ENCODE measurements around the gene AKAP13.

Gene AKAP13

DNA sequence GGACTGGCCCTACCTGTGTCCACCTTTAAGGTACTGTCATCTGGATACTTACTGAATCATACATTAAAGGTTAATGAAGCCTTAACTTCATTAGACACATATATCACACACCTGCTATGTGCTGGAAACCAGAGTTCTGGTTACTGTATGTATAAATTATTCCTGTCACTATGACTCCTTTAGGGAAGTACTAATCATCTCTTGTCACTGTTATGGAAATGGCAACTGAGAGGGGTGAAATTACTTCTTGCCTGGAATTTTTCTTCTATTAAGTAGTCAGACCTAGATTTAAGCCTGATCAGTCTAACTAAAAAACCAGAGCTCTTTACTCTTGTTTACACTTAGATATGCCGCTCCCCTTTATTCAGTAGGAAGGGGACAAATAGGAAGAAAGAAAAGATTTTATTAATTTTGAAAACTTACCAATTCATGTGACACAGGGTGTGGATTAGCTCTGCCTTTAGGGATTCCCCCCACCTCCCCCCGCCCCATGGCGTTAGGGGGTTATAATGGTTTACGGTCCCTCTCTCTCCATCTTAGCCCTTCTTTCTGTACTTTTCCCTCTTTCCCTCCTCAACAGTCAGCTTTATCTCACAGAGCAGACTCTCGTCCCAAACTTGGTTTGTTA is 261.8 kb downstream of the AKAP13 start:
- no peak overlapping the region for H3K4me2 ChIP-seq (ENCODE audit: low read depth, low read length, poor library complexity, severe bottlenecking)
- H3K79me2 ChIP-seq (ENCODE audit: insufficient read depth, low read length) = peaks cover 28% of the 10 kb centered on the region; the same call in 1 of the 2 replicates
- H3F3A ChIP-seq (ENCODE audit: insufficient read depth) = no peaks in the 10 kb centered on the region
- H3K27me3 ChIP-seq (ENCODE audit: low read length) = no peaks in the 10 kb centered on the region
- no peak overlapping the region for H3K9ac ChIP-seq (ENCODE audit: low read length)
- H3K36me3 ChIP-seq (ENCODE audit: low read length) = peaks cover 62% of the 10 kb centered on the region
- H4K20me1 ChIP-seq (ENCODE audit: low read depth, low read length) = no peaks in the 10 kb centered on the region
- no peaks in the 10 kb centered on the region for H3K9me2 ChIP-seq (replicated peaks; ENCODE audit: insufficient read depth, low read length)
- H2AFZ ChIP-seq (ENCODE audit: low read depth, low read length, severe bottlenecking) = no peak overlapping the region
- H3K27ac ChIP-seq (ENCODE audit: low read depth, low read length) = no peak overlapping the region
- H3K9me3 ChIP-seq (ENCODE audit: insufficient read depth, low read length) = no peaks in the 10 kb centered on the region
- TF ChIP-seq, protein P1, sequence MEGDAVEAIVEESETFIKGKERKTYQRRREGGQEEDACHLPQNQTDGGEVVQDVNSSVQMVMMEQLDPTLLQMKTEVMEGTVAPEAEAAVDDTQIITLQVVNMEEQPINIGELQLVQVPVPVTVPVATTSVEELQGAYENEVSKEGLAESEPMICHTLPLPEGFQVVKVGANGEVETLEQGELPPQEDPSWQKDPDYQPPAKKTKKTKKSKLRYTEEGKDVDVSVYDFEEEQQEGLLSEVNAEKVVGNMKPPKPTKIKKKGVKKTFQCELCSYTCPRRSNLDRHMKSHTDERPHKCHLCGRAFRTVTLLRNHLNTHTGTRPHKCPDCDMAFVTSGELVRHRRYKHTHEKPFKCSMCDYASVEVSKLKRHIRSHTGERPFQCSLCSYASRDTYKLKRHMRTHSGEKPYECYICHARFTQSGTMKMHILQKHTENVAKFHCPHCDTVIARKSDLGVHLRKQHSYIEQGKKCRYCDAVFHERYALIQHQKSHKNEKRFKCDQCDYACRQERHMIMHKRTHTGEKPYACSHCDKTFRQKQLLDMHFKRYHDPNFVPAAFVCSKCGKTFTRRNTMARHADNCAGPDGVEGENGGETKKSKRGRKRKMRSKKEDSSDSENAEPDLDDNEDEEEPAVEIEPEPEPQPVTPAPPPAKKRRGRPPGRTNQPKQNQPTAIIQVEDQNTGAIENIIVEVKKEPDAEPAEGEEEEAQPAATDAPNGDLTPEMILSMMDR (IDR thresholded peaks at IDR 0.05; ENCODE audit: insufficient read depth, low read length, poor library complexity, severe bottlenecking) = no peak
- no peak for TF ChIP-seq EZH2phosphoT487 (conservative IDR thresholded peaks at IDR 0.05; ENCODE audit: low read length)
- no peak overlapping the region for H3K4me3 ChIP-seq (ENCODE audit: insufficient read depth, low read length, poor library complexity, severe bottlenecking)

DNA sequence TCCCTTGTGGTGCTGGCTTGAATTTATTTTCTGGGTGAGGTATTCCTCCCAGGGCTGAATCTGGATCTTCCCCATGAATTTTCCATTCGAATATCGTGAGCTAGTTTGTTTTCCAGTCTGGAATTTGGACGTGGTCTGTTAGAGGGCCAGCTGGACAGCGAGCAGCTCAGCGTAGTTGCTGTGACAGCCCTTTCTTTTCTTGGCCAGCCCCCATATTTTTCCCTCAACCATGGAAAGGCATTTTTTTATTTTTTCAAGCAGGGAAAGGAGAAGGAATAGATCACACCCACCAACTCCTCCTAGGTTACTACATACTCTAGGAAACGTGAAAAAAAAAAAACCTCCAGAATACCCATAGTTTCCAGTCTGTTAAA is 262.3 kb downstream of the AKAP13 start:
- Histone ChIP-seq H3K4me3 (ENCODE audit: insufficient read depth, low read length, poor library complexity, severe bottlenecking) (no peak overlapping the region), H3K36me3 (ENCODE audit: low read length) (peaks cover 62% of the 10 kb centered on the region), H3K9ac (ENCODE audit: low read length) (no peak overlapping the region), H2AFZ (ENCODE audit: low read depth, low read length, severe bottlenecking) (no peak overlapping the region), H3K9me3 (ENCODE audit: insufficient read depth, low read length) (no peaks in the 10 kb centered on the region), H3K27ac (ENCODE audit: low read depth, low read length) (no peak overlapping the region), H4K20me1 (ENCODE audit: low read depth, low read length) (no peaks in the 10 kb centered on the region), H3F3A (ENCODE audit: insufficient read depth) (no peaks in the 10 kb centered on the region), H3K4me2 (ENCODE audit: low read depth, low read length, poor library complexity, severe bottlenecking) (no peak overlapping the region), H3K27me3 (ENCODE audit: low read length) (no peaks in the 10 kb centered on the region), H3K9me2 (replicated peaks; ENCODE audit: insufficient read depth, low read length) (no peaks in the 10 kb centered on the region), H3K79me2 (ENCODE audit: insufficient read depth, low read length) (peaks cover 25% of the 10 kb centered on the region; the same call in 1 of the 2 replicates)
- TF ChIP-seq EZH2phosphoT487 (conservative IDR thresholded peaks at IDR 0.05; ENCODE audit: low read length) = no peak
- TF ChIP-seq, protein P1 (IDR thresholded peaks at IDR 0.05; ENCODE audit: insufficient read depth, low read length, poor library complexity, severe bottlenecking) = no peak

DNA sequence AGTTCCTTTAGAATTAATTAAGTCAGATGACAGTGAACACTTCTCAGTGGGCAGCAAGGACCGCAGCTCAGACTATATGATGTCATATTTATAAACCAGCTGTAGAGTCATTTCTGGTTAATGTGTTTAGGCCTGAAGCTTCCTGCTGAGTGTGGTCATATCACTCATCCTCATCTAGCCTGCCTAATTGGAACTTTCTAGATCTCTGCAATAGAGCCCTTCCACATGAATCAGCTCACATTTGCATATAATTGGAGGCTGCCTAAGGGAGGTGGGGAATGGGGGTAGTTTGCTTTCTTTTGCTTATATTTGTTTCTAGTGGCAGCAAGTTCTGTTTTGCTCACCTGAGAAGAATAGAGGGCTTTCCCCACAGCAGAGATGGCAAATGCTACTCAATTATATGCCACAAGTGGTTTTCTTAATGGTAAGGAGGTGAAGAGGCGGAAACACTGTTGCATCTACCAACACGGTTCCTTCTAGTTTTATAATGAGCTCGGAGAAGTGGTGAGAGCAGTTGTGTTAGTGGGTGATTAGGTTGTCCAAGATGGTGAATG is 266.2 kb downstream of the AKAP13 start:
- no peak overlapping the region for H3K27ac ChIP-seq (ENCODE audit: low read depth, low read length)
- H3F3A ChIP-seq (ENCODE audit: insufficient read depth) = peaks cover 8% of the 10 kb centered on the region; the same call in 1 of the 2 replicates
- no peak overlapping the region for H3K4me2 ChIP-seq (ENCODE audit: low read depth, low read length, poor library complexity, severe bottlenecking)
- no peaks in the 10 kb centered on the region for H4K20me1 ChIP-seq (ENCODE audit: low read depth, low read length)
- no peaks in the 10 kb centered on the region for H3K27me3 ChIP-seq (ENCODE audit: low read length)
- TF ChIP-seq, protein P1 (IDR thresholded peaks at IDR 0.05; ENCODE audit: insufficient read depth, low read length, poor library complexity, severe bottlenecking) = no peak
- no peak for TF ChIP-seq EZH2phosphoT487 (conservative IDR thresholded peaks at IDR 0.05; ENCODE audit: low read length)
- no peaks in the 10 kb centered on the region for H3K9me2 ChIP-seq (replicated peaks; ENCODE audit: insufficient read depth, low read length)
- H3K9ac ChIP-seq (ENCODE audit: low read length) = no peak overlapping the region
- no peaks in the 10 kb centered on the region for H3K9me3 ChIP-seq (ENCODE audit: insufficient read depth, low read length)
- H2AFZ ChIP-seq (ENCODE audit: low read depth, low read length, severe bottlenecking) = no peak overlapping the region
- no peak overlapping the region for H3K4me3 ChIP-seq (ENCODE audit: insufficient read depth, low read length, poor library complexity, severe bottlenecking)
- peaks cover 15% of the 10 kb centered on the region; the same call in 1 of the 2 replicates for H3K79me2 ChIP-seq (ENCODE audit: insufficient read depth, low read length)
- H3K36me3 ChIP-seq (ENCODE audit: low read length) = peaks cover 50% of the 10 kb centered on the region

Data from SU-DHL-6 (cell line).